ENCODE data around the gene ELOVL6.
A peak's percentile ranks its signal among the peaks of the same experiment; 100 is the strongest.
"Not testable (repeated sequence)": the region's sequence is repeated elsewhere in the genome, so short reads cannot be mapped to it uniquely, and the experiment has no call there.

Gene ELOVL6

GRCh38 chr4:110196871-110197528 is 1.4 kb downstream of the ELOVL6 start:
- H3K9ac ChIP-seq: peak overlapping the region; percentile 86
- H3K79me2 ChIP-seq (ENCODE audit: insufficient read depth, low read depth): peaks cover 9% of the 10 kb centered on the region; the same call in 1 of the 2 replicates
- TF ChIP-seq CTCF (conservative IDR thresholded peaks at IDR 0.05; ENCODE audit: low read depth, low read length): no peak
- peak overlapping the region; percentile 90 for H2AFZ ChIP-seq (ENCODE audit: low read depth)
- H3K27ac ChIP-seq: peak overlapping the region; percentile 86
- no peaks in the 10 kb centered on the region for H3K27me3 ChIP-seq (ENCODE audit: insufficient read depth, low read depth)
- H3K4me3 ChIP-seq (IDR thresholded peaks at IDR 0.05; ENCODE audit: insufficient read depth, low read depth, low read length): peak overlapping the region; percentile 31
- H4K20me1 ChIP-seq (ENCODE audit: insufficient read depth): no peaks in the 10 kb centered on the region
- peaks cover 35% of the 10 kb centered on the region for H3K4me1 ChIP-seq (ENCODE audit: low read depth, poor library complexity, severe bottlenecking)
- no peaks in the 10 kb centered on the region for H3K36me3 ChIP-seq (ENCODE audit: insufficient read depth)
- H3K4me2 ChIP-seq: peak overlapping the region; percentile 96

GRCh38 chr4:110196206-110196870 is 2.1 kb downstream of the ELOVL6 start:
- Histone ChIP-seq H3K4me1 (ENCODE audit: low read depth, poor library complexity, severe bottlenecking) (peaks cover 35% of the 10 kb centered on the region), H2AFZ (ENCODE audit: low read depth) (peak overlapping the region; percentile 90), H3K4me2 (peak overlapping the region; percentile 96), H3K79me2 (ENCODE audit: insufficient read depth, low read depth) (peaks cover 9% of the 10 kb centered on the region; the same call in 1 of the 2 replicates), H3K4me3 (IDR thresholded peaks at IDR 0.05; ENCODE audit: insufficient read depth, low read depth, low read length) (no peak overlapping the region), H3K27ac (peak overlapping the region; percentile 86), H3K9ac (peak overlapping the region; percentile 86), H3K36me3 (ENCODE audit: insufficient read depth) (no peaks in the 10 kb centered on the region), H3K27me3 (ENCODE audit: insufficient read depth, low read depth) (no peaks in the 10 kb centered on the region), H4K20me1 (ENCODE audit: insufficient read depth) (no peaks in the 10 kb centered on the region)
- TF ChIP-seq CTCF (conservative IDR thresholded peaks at IDR 0.05; ENCODE audit: low read depth, low read length): no peak

GRCh38 chr4:110195561-110196205 is 2.7 kb downstream of the ELOVL6 start:
- no peak for TF ChIP-seq CTCF (conservative IDR thresholded peaks at IDR 0.05; ENCODE audit: low read depth, low read length)
- H3K9ac ChIP-seq: peak overlapping the region; percentile 86
- no peaks in the 10 kb centered on the region for H3K36me3 ChIP-seq (ENCODE audit: insufficient read depth)
- H3K4me2 ChIP-seq: peak overlapping the region; percentile 96
- peak overlapping the region; percentile 86 for H3K27ac ChIP-seq
- H3K4me3 ChIP-seq (IDR thresholded peaks at IDR 0.05; ENCODE audit: insufficient read depth, low read depth, low read length): no peak overlapping the region
- peaks cover 35% of the 10 kb centered on the region for H3K4me1 ChIP-seq (ENCODE audit: low read depth, poor library complexity, severe bottlenecking)
- no peaks in the 10 kb centered on the region for H4K20me1 ChIP-seq (ENCODE audit: insufficient read depth)
- H3K27me3 ChIP-seq (ENCODE audit: insufficient read depth, low read depth): no peaks in the 10 kb centered on the region
- peaks cover 9% of the 10 kb centered on the region; the same call in 1 of the 2 replicates for H3K79me2 ChIP-seq (ENCODE audit: insufficient read depth, low read depth)
- peak overlapping the region; percentile 90 for H2AFZ ChIP-seq (ENCODE audit: low read depth)

- TF ChIP-seq CTCF (conservative IDR thresholded peaks at IDR 0.05; ENCODE audit: low read depth, low read length): no peak
- H3K27me3 ChIP-seq (ENCODE audit: insufficient read depth, low read depth): no peaks in the 10 kb centered on the region
- no peaks in the 10 kb centered on the region for H3K36me3 ChIP-seq (ENCODE audit: insufficient read depth)
- H3K79me2 ChIP-seq (ENCODE audit: insufficient read depth, low read depth): peaks cover 9% of the 10 kb centered on the region; the same call in 1 of the 2 replicates
- H4K20me1 ChIP-seq (ENCODE audit: insufficient read depth): no peaks in the 10 kb centered on the region
- H3K9ac ChIP-seq: no peak overlapping the region
- H3K4me2 ChIP-seq: no peak overlapping the region
- H3K4me1 ChIP-seq (ENCODE audit: low read depth, poor library complexity, severe bottlenecking): peaks cover 28% of the 10 kb centered on the region
- no peak overlapping the region for H3K27ac ChIP-seq
- H3K4me3 ChIP-seq (IDR thresholded peaks at IDR 0.05; ENCODE audit: insufficient read depth, low read depth, low read length): no peak overlapping the region
- no peak overlapping the region for H2AFZ ChIP-seq (ENCODE audit: low read depth)
Observed at GRCh38 chr4:110193822-110194761, 4.3 kb downstream of the ELOVL6 start.

GRCh38 chr4:110193287-110193686 is 5.1 kb downstream of the ELOVL6 start:
- H3K27me3 ChIP-seq (ENCODE audit: insufficient read depth, low read depth); H3K79me2 ChIP-seq (ENCODE audit: insufficient read depth, low read depth); H3K4me2 ChIP-seq; H2AFZ ChIP-seq (ENCODE audit: low read depth); H4K20me1 ChIP-seq (ENCODE audit: insufficient read depth); H3K27ac ChIP-seq; H3K4me3 ChIP-seq (IDR thresholded peaks at IDR 0.05; ENCODE audit: insufficient read depth, low read depth, low read length); H3K36me3 ChIP-seq (ENCODE audit: insufficient read depth); H3K9ac ChIP-seq: not testable (repeated sequence)
- H3K4me1 ChIP-seq (ENCODE audit: low read depth, poor library complexity, severe bottlenecking): peaks cover 34% of the 10 kb centered on the region

Measured in KMS-11 (cell line).